HPDE6-E6E7 (cell line): ENCODE results near the gene FXN.
A peak's percentile ranks its signal among the peaks of the same experiment; 100 is the strongest.
"Not testable (repeated sequence)": the region's sequence is repeated elsewhere in the genome, so short reads cannot be mapped to it uniquely, and the experiment has no call there.

ENCODE experiments used
- DNase-seq: peaks from one replicate; pipeline ENCODE4 v3.0.0; 2011; ENCODE audit warnings: missing footprints; ENCODE audit errors: extremely low spot score

The FXN gene

DNA sequence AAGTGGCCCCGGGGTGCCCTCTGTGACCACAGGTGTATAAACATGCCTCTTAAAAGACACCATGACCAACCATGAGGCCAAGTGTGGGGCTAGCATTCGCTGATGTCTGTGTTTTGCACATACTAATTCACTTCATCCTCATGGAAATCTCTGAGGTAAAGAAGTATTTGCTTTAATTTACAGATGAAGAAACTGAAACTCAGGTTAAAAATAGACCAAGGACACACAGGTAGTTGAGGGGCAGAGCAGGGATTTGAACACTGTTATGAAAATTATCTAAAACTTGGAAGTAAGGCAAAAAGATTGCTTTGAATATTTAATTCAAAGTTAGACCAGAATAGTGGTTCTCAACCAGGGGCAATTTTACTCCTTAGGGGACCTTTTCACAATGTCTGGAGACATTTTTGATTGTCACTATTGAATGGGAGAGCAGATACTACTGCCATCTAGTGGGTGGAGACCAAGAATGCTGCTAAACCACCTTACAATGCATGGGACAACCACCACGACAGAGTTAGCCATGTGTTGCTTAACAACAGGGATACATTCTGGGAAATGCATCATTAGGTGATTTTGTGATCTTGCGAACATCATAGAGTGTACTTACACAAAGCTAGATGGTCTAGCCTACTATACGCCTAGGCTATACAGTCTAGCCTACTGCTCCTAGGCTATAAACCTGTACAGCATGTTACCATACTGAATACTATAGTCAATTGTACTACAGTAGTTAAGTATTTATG is 8.0 kb upstream of the FXN start:
- DNase-seq, result peak; percentile 35

DNA sequence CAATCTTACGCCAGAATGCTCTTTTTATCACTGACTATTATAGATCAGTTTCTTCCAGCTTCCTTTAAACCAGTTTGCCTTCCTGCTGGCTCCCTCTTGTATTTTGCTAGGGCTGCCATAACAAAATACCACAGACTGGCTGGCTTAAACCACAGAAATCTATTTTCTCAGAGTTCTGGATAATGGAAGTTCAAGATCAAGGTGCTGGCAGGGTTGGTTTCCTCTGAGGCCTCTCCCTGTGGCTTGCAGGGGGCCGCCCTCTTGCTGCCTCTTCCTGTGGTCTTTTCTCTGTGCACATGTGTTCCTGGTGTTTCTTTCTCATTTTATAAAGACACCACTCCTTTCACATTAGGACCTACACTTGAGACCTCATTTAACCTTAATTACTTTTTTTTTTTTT is 6.8 kb upstream of the FXN start:
- DNase-seq, result no peak

DNA sequence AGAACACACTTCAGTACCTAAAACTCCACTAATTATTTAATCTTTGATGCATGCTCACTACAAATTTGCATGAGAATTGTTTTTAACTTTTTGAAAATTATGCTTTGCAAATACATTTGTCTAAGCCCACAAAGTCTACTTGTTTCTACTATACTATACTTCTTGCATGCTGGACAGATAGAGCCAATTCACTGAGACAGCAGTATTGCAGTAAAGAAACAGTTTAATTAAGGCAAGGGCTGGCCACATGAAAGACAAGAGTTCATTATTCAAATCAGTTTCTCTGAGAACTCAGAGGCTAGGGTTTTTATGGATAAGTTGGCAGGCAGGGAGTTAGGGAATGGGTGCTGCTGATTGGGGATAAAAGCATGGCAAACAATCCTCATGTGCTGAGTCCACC is 6.0 kb upstream of the FXN start:
- no peak for DNase-seq

DNA sequence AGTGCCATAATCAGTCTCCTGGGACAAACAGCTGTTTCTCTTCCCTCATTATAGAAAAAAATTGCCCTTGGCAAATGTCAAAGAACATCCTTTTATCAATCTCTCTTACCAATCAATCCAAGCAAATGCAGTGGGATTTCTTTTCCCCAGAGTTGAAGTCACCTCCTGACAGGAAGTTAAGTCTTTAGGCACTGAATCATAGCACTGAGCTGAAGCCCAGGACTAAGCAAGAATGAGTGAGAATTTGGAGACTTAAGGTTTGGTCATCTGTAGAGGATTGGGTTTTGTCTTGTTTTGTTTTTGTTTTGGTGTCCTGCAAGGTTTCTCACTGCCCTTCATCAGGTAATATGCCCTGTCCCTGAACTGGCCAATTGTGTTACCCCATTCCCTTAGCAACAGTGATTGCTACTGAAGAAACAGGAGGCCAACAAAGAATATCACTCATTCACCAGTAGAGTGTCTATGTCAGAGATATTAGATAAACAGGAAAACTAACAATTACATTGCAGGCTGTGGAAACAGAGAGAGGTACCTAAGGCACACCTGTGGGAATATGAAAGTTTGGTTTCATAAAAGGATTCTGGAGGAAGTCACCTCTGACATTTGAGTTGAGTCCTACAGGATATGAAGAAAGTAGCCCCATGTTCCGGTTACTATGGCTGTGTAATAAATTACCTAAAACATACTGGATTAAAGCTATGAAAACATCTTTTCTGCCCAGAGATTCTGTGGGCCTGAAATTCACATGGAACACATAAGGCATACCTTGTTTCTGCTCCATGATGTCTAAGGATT is 4.5 kb upstream of the FXN start:
- DNase-seq, result no peak

DNA sequence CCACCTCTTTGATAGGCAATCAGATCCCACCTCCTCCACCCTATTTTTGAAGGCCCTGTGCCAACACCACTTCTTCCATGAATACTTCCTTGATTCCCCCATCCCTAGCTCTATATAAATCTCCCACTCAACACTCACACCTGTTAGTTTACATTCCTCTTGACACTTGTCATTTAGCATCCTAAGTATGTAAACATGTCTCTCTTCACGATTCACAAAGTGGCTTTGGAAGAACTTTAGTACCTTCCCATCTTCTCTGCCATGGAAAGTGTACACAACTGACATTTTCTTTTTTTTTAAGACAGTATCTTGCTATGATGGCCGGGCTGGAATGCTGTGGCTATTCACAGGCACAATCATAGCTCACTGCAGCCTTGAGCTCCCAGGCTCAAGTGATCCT is 1.5 kb upstream of the FXN start:
- DNase-seq, result no peak

DNA sequence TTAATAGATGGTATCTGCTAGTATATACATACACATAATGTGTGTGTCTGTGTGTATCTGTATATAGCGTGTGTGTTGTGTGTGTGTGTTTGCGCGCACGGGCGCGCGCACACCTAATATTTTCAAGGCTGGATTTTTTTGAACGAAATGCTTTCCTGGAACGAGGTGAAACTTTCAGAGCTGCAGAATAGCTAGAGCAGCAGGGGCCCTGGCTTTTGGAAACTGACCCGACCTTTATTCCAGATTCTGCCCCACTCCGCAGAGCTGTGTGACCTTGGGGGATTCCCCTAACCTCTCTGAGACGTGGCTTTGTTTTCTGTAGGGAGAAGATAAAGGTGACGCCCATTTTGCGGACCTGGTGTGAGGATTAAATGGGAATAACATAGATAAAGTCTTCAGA is 757 bp downstream of the FXN start:
- no peak for DNase-seq

DNA sequence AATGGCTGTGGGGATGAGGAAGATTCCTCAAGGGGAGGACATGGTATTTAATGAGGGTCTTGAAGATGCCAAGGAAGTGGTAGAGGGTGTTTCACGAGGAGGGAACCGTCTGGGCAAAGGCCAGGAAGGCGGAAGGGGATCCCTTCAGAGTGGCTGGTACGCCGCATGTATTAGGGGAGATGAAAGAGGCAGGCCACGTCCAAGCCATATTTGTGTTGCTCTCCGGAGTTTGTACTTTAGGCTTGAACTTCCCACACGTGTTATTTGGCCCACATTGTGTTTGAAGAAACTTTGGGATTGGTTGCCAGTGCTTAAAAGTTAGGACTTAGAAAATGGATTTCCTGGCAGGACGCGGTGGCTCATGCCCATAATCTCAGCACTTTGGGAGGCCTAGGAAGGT is 1.2 kb downstream of the FXN start:
- DNase-seq, result no peak

DNA sequence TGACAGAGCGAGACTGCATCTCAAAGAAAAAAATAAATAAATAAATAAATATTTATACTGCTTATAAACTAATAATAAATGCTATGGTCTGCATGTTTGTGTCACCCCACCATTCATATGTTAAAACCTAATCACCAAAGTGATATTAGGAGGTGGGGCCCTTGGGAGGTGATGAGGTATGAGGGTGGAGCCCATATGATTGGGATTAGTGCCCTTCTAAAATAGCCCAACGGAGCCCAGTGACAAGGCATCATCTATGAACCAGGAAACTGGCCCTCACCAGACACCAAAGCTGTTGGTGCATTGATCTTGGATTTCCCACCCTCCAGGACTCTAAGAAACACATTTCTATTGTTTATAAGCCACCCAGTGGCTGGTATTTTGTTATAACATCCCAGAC is 5.1 kb downstream of the FXN start:
- DNase-seq, result no peak

DNA sequence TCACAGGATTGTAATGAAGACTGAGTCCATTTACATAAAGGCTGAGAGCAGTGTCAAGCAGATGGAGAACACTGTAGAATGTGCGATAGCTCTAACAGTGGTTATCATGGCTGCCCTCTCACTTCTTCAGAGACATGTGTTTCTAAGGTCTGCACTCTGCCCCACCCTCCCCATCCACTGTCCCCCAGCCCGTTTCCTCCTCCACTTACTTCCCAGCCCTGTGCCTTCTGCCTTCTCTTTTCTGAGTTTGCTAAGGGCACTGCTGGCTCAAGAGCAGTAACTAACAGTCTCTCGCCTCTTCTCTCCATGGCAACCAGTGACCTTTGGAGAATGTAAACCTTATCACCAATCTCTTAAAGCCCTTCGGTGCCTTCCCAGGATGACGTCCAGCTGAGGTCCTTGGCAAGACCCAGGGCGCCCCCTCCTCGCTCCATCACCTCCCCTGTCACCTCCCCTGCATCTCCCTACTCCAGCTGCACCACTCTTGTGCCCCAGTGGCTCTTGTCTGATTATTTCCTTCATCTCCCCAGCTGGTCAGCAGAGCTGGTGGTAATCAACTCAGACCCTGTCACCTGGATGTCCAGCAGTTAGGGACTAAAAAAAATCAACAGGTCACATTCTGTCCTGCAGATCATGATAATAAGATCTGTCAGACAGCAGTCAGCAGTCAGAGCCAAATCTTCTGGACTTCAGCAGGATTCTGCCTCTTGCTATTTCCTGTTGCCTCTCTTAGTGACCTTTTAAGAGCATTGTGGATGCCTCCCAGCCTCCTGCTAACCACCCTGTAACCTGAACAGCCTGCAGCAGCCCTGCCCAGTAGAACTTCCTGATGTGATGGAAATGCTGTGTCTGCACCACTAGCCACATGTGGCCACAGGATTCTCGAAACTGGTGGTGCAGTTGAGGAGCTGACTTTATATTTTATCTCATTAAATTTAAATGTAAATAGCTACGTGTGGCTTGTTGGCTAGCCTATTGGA is 9.0 kb downstream of the FXN start:
- no peak for DNase-seq

DNA sequence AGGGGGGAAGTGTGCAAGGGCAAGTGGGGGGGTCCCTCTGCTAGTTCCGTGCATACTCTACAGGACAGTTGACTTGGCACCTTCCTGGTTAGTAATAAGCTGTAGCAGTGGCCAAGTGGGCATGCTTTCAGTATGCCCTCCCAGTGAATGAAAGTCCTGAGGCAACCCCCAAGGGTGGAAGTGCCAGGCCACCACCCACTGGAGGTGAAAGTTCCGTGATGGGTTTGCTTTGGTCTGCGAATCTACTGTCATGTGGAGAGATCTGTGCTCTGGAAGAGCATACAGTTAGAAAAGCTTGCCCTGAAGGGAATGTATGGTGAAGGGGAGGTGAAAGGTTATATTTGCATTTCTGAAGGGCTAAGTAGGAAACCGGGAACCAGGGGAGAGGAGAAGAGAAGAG is 10.3 kb downstream of the FXN start:
- no peak for DNase-seq

DNA sequence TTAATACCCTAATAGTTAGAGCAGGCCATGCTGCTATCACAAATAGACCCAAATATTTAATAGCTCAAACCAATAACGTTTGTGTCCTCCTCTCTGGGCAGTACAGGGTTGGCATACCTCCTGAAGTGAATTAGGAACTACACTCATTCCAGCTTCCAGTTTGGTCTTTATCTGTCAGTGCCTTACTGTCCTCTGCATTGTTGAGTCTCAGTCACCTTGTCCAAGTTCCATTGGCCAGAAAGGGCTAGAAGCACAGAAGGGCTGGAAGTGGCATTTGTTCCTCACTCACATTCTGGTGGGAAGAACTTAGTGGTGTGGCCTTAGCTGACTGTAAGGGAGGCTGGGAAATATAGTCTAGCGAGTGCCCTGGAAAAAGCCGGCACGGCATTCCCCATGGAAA is 11.2 kb downstream of the FXN start:
- DNase-seq, result no peak

DNA sequence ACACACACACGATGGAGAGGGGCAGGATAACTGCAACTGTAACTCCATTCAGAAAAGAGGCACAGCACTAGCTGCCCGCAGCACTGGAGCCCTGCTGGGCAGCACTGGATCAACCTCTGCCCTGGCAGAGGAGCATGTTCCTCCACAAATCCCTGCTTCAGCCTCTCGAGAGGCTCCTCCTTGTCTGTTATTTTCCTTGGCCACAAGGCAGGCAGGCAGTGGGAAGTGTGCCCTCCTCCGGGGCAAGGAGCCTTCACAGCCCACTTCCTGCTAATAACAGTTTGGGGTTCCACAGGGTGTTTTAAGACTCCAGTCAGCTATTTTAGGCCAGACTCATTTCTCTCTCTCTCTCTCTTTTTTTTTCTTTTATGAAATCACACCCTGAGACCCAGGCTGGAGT is 11.8 kb downstream of the FXN start:
- DNase-seq, result no peak

DNA sequence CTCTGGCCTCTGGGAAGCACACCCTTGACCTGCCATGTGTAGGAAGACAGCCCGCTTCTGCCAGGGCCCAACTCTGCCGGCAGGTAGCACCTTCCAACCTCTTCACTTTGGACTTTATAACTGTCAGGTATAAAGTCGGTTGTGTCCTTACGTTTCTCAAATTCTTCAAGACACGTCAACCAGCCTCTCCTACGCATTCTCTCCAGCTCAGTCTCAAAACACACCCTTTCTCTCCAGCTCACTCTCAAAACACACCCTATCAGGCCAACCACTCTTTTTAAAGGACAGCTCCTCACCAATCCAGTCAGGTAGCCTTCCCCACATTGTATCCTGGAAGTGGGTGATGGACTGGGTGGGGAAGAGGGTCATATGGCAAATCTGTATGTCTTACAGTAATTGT is 13.5 kb downstream of the FXN start:
- no peak for DNase-seq

DNA sequence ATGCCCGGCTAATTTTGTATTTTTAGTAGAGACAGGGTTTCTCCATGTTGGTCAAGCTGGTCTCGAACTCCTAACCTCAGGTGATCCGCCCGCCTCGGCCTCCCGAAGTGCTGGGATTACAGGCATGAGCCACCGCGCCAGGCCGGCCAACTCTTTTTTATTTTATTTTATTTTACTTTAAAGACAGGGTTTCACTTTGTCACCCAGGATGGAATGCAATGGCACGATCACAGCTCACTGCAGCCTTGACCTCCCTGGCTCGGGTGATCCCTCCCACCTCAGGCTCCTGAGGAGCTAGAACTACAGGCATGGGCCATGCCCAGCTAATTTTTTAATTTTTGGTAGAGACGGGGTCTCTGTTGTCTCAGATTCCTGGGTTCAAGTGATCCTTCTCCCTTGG is 15.4 kb downstream of the FXN start:
- DNase-seq, result not testable (repeated sequence)

DNA sequence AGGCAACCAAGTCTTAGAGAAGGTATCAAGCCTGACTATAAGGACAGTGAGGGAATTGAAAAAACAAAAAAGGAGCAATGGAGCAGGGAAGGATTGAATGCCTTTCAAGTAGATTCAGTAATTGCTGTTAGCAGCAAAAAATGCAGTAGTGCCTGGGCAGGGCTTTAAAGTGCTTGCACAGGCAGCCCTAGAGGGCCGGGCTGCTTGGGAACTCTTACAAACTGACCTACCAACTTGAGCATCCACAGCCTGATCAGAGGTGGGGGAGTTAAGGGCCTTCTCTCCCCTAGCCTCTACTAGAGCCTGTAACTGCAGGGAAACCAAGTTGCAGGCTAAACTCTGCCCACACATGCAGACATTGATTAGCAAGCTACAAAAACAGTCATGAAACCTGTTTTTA is 19.4 kb downstream of the FXN start:
- DNase-seq, result no peak

DNA sequence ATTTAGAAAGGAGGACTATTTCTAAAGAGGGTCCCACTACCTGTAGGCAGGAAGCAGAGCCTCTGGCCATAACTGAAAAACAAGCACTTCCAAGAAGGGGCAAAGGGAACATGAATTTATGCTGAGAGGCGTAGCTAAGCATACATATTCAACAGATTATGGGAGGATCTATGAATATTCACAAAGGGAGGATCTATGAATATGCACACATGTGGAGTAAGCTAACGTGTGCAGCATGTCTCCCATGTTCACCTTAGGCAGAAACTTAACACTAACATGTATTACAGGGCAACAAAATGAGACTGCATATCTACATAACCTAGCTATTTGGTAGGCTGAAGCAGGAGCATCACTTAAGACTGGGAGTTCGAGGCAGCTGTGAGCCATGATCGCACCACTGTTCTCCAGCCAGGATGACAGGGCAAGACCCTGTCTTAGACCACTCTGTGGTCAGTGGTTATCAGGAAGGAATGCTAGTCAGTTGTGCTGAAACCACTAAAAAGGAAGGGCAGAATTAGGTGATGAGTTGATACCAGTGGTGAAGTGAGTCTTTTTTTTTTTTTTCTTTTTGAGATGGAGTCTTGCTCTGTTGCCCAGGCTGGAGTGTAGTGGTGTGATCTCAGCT is 20.8 kb downstream of the FXN start:
- DNase-seq, result no peak

DNA sequence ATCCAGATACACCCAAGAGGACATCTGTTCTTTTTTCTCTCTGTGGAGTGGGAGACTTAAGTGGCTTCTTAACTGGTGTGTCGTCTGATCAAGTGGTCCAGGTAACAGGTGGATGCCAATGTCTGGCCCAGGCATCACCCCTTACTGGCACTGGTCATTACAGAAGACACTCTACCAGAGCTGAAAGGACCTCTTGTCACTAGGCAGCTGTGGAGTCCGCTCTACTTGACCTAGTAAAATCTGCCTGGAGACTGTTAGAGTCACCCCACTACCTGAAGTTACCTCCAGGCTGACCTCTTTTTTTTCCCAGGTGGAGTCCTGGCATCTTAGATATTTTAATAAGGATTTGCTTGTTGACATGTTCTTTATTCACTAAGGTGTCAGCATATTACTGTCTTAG is 22.5 kb downstream of the FXN start:
- DNase-seq, result no peak

DNA sequence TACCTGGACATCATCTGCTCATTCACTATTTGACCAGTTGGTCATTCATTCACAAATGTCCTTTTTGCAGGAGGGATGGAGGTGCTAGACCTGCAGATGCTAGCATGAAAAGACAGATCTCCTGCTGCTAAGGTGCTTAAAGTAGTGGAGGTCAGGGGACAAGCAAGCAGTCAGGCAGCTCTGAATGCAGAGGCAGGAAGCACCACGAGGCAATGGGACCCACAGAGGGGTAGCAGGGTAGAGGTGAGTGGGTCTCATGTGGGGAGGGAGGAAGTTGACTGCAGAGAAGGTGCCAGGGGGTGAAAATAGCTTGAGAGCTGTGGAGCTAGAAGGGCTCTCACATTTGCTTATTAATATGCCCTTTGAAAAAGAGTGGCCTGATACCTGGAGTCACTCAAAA is 25.2 kb downstream of the FXN start:
- DNase-seq, result no peak

DNA sequence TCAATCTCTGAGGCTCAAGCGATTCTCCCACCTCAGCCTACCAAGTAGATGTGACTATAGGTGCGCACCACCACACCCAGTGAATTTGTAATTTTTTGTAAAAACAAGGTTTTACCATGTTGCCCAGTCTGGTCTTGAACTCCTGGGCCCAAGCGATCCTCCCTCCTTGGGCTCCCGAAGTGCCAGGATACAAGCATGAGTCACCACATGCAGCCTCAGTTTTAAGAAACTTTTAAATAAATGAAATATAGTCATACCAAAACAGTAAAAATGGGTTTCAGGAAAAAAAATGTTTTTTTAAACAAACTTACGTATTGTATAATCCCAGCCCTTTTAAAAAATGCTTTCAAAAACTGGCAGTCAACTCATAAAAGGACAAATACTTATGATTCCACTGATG is 26.6 kb downstream of the FXN start:
- DNase-seq, result no peak

DNA sequence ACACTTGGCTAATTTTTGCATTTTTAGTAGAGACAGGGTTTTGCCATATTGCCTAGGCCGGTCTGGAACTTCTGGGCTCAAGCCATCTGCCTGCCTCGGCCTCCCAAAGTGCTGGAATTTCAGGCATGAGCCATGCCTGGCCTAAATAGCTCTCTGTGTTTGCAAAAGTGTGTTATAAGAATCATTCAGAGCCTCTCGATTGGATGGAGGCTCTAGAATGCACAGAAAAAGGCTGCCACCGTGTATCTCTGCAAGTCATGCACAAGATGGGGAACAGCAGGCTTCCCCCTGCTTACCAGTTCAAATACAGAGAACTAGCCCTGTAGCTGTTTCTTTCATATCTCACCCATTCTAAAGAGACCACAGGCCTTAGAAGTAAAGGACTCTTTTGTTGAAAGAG is 28.3 kb downstream of the FXN start:
- no peak for DNase-seq

DNA sequence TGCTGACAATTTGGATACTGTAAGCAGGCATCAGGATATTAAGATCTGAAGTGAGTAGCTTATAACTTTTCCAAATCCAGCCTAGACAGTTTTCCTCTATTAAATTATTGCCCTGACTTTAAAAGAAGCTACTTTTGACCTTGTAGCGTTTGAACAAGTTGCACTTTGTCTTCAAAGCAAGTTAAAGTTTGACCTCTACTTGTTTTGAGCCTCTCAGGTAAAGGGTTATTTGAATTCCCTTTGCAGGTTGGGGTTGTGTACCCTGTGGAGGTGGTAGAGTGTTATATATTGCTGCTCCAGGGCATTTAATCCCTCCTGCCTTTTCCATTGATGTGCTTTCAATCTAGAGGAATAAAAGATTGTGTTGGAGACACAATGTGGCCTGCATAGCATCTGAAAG is 30.1 kb downstream of the FXN start:
- no peak for DNase-seq

DNA sequence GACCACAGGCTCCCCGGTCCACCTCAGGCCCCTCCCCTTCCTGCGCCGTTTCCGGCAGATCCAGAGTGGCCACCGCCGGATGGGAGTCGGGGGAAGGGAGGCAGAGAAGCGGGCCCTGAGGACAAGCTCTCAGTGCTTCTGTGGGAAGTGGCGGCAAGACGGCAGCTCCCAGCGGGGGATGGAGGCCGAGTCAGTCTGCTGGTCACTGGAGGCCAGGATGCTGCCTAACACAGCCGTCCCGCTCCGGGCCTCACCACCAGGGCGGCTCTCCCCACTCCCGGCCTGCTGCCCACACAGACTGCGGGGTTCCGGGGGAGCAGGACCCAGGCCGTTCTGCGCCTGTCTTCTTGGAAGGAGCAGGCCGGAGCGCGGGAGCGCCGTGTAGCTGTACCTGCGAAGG is 31.4 kb downstream of the FXN start:
- DNase-seq, result no peak
